K562 (cell line): ENCODE measurements around the gene CBL. TPM values are rescaled to one million over a fixed set of nuclear protein-coding genes. Genes with fewer than 3 reads are reported as not detected.
A peak's percentile ranks its signal among the peaks of the same experiment; 100 is the strongest.

Source experiments
- ATAC-seq: fragments of 200-7000 bp; cut with Tn5 transposase; 3 replicates; pipeline ENCODE4 v1.9.1; 2020; ENCODE audit warnings: moderate library complexity
- BruUV-seq: library from RNA; stranded (reverse); fragments of 400-500 nt; replicated peaks from 2 replicates; lab custom pipeline; 2021; lab: Mats Ljungman, UMichigan
- CTCF ChIA-PET: fragments of 300-600 bp; formaldehyde crosslinking; extraction: SDS; loops from one replicate; lab custom pipeline; 2021; ENCODE audit warnings: low intra/inter-chr PET ratio; lab: Yijun Ruan, JAX
- POLR2A ChIA-PET: fragments of 300-600, 350-650 bp; sonication (Branson Sonifier 250); formaldehyde crosslinking; extraction: SDS; loops from one replicate; lab custom pipeline; 2021; ENCODE audit warnings: antibody characterized with exemption, inconsistent platforms; lab: Yijun Ruan, JAX
- DNase-seq, 4 experiments: peaks; one replicate each; pipeline versions ENCODE4 v3.0.0 to v3.0.0-alpha.2; 2011 to 2018; ENCODE audit warnings: low spot score in 3 of 4, mixed read lengths in 3 of 4; ENCODE audit errors: extremely low read depth in 1 of 4
- FAIRE-seq: peaks from 2 replicates; lab custom pipeline; 2011; peaks lifted over from hg19 to GRCh38; lab: Jason Lieb, UNC
- H2AFZ ChIP-seq: 2 replicates; pipeline ENCODE4 v1.6.0; 2011; ENCODE audit warnings: low read depth, low read length, control low read depth, inconsistent platforms
- H3K27ac ChIP-seq: fragments of 200-600 bp; 3 replicates; pipeline ENCODE4 v1.8.0; 2011; ENCODE audit warnings: low read depth, mild to moderate bottlenecking, control low read depth, inconsistent platforms, low read length, moderate library complexity, mixed read lengths; ENCODE audit errors: extremely low read depth
- H3K27me3 ChIP-seq, 2 experiments: fragments of 300-600 bp in 1 of 2; 2 replicates in 1 of 2; 3 replicates in 1 of 2; pipeline versions ENCODE4 v1.6.0 to v1.8.0; 2011; ENCODE audit warnings: inconsistent platforms in 2 of 2, low read length in 2 of 2, mild to moderate bottlenecking in 1 of 2, mixed read lengths in 1 of 2, moderate library complexity in 1 of 2; ENCODE audit not compliant: control insufficient read depth in 2 of 2, insufficient read depth in 2 of 2
- H3K36me3 ChIP-seq: fragments of 300-600 bp; 3 replicates; pipeline ENCODE4 v1.8.0; 2011; ENCODE audit warnings: mild to moderate bottlenecking, low read length, inconsistent platforms; ENCODE audit not compliant: control insufficient read depth, insufficient read depth
- H3K4me1 ChIP-seq, 2 experiments: fragments of 200-600 bp in 1 of 2; replicated peaks in 1 of 2; 2 replicates in 1 of 2; 3 replicates in 1 of 2; pipeline versions ENCODE4 v1.5.1 to v1.8.0; 2011; ENCODE audit warnings: inconsistent platforms in 2 of 2, low read length in 2 of 2, mild to moderate bottlenecking in 1 of 2, mixed read lengths in 1 of 2, moderate library complexity in 1 of 2; ENCODE audit not compliant: control insufficient read depth in 2 of 2, insufficient read depth in 2 of 2
- H3K4me2 ChIP-seq: 2 replicates; pipeline ENCODE4 v1.6.1; 2011; ENCODE audit warnings: low read length, control low read depth, inconsistent platforms, mixed read lengths; ENCODE audit not compliant: insufficient read depth
- H3K4me3 ChIP-seq: fragments of 200-600 bp; sonication (generic), shearing (Covaris generic); 2 replicates; pipeline ENCODE4 v1.5.1; 2016; ENCODE audit warnings: control low read depth, inconsistent platforms
- H3K79me2 ChIP-seq: fragments of 200-600 bp; 3 replicates; pipeline ENCODE4 v1.8.0; 2011; ENCODE audit warnings: low read length, inconsistent platforms; ENCODE audit not compliant: control insufficient read depth, insufficient read depth
- H3K9ac ChIP-seq, 2 experiments: 2 replicates each; pipeline versions ENCODE4 v1.6.0 to v1.6.1; 2011; ENCODE audit warnings: low read depth in 2 of 2, low read length in 2 of 2, control low read depth in 1 of 2, inconsistent platforms in 1 of 2, mild to moderate bottlenecking in 1 of 2, mixed read lengths in 1 of 2; ENCODE audit not compliant: insufficient read depth in 1 of 2
- H3K9me1 ChIP-seq: one replicate; pipeline ENCODE4 v1.6.0; 2011; ENCODE audit warnings: inconsistent platforms, mild to moderate bottlenecking, low read length, moderate library complexity; ENCODE audit not compliant: control insufficient read depth, insufficient read depth
- H3K9me3 ChIP-seq: replicated peaks from 2 replicates; pipeline ENCODE4 v1.5.1; 2011; ENCODE audit warnings: low read depth, low read length, inconsistent platforms; ENCODE audit not compliant: control insufficient read depth, insufficient read depth
- H4K20me1 ChIP-seq: replicated peaks from 2 replicates; pipeline ENCODE4 v1.6.1; 2011; ENCODE audit warnings: low read length, inconsistent platforms, mixed read lengths; ENCODE audit not compliant: control insufficient read depth, insufficient read depth
- CBX5 ChIP-seq: IDR thresholded peaks from 2 replicates; pipeline ENCODE4 v1.6.1; 2014; ENCODE audit warnings: low read depth, borderline replicate concordance
- DDX20 ChIP-seq: fragments of 450-650 bp; IDR thresholded peaks from 2 replicates; pipeline ENCODE4 v1.6.1; 2016; ENCODE audit warnings: missing genetic modification characterization, low read depth, mild to moderate bottlenecking, missing compliant biosample characterization, moderate library complexity
- DNMT1 ChIP-seq: fragments of 450-650 bp; IDR thresholded peaks from 2 replicates; pipeline ENCODE4 v1.6.1; 2016; ENCODE audit warnings: antibody characterized with exemption, mild to moderate bottlenecking
- EP300 ChIP-seq: IDR thresholded peaks from 2 replicates; pipeline ENCODE4 v1.6.1; 2012; ENCODE audit warnings: low read length, improper control_type of control experiment
- FOXA3 ChIP-seq, 2 experiments: fragments of 450-650 bp in 1 of 2; sonication (generic) in 1 of 2; formaldehyde crosslinking; IDR thresholded peaks in 1 of 2; conservative IDR thresholded peaks in 1 of 2; 2 replicates each; pipeline versions ENCODE4 v1.4.0 to v1.8.0; 2020 to 2022; ENCODE audit warnings: mild to moderate bottlenecking in 2 of 2, missing genetic modification reagents in 1 of 2
- NRF1 ChIP-seq, 2 experiments: fragments of 450-650 bp; IDR thresholded peaks in 1 of 2; conservative IDR thresholded peaks in 1 of 2; 2 replicates each; pipeline ENCODE4 v1.6.1; 2014; ENCODE audit warnings: mild to moderate bottlenecking in 2 of 2
- SOX6 ChIP-seq: fragments of 450-650 bp; IDR thresholded peaks from 2 replicates; pipeline ENCODE4 v1.6.1; 2014; ENCODE audit warnings: mild to moderate bottlenecking
- ZNF124 ChIP-seq: sonication (generic); formaldehyde crosslinking; IDR thresholded peaks from 2 replicates; pipeline ENCODE4 v1.8.1; 2022; ENCODE audit warnings: missing genetic modification reagents
- ZNF695 ChIP-seq: fragments of 450-650 bp; formaldehyde crosslinking; IDR thresholded peaks from 2 replicates; pipeline ENCODE4 v1.4.0; 2020; ENCODE audit warnings: mild to moderate bottlenecking, moderate library complexity
- ZNF696 ChIP-seq: fragments of 250-450 bp; sonication (Bioruptor Pico); conservative IDR thresholded peaks from 2 replicates; pipeline ENCODE4 v1.4.0; 2020; ENCODE audit warnings: mild to moderate bottlenecking, moderate library complexity
- WGBS: fragments of 100-300 bp; shearing (Covaris generic); methylation state at CpG from one replicate; pipeline ENCODE4 v1.1.6; 2016; ENCODE audit warnings: low coverage, mixed read lengths; ENCODE audit not compliant: insufficient coverage; ENCODE audit errors: missing lambda C conversion rate; 5-methylcytosine and 5-hydroxymethylcytosine counted together
- in situ Hi-C: fragments of 300-500 bp; cut with MboI; formaldehyde crosslinking; loops from 4 replicates; pipeline ENCODE4 v1.15.0; 2018; ENCODE audit warnings: inconsistent platforms, mixed read lengths
- intact Hi-C: fragments of 100-400 bp; cut with micrococcal nuclease; formaldehyde crosslinking; loops from 2 replicates; pipeline ENCODE4 v1.14.2; 2022
- polyA plus RNA-seq, 8 experiments: library from polyadenylated mRNA; depleted of rRNA in 4 of 8; stranded (reverse) in 5 of 8; unstranded in 3 of 8; fragments of >200 nt; fragmentation: Nextera tagmentation in 2 of 8; fragmentation: Illumina TruSeq in 1 of 8; extraction: Ambion mirVana in 2 of 8; extraction: Trizol in 1 of 8; gene quantifications; 2 replicates each; pipeline versions ENCODE4 v1.2.1 to v1.2.3, GENCODE V29; 2011 to 2014; ENCODE audit warnings: inconsistent platforms in 1 of 8, missing spikeins in 1 of 8
- total RNA-seq, 7 experiments: library from RNA; depleted of rRNA in 6 of 7; stranded (reverse); fragments of >200 nt in 6 of 7; fragmentation: Illumina TruSeq in 2 of 7; extraction: Trizol in 2 of 7; gene quantifications; 2 replicates each; pipeline versions ENCODE4 v1.2.1 to v1.2.3, GENCODE V29; 2011 to 2021; ENCODE audit warnings: low replicate concordance in 1 of 7
- TF ChIP-seq, protein P1 (sequence below): fragments of 250-450 bp; sonication (Bioruptor Pico); IDR thresholded peaks from 2 replicates; pipeline ENCODE4 v1.4.0; 2020; ENCODE audit warnings: mild to moderate bottlenecking, moderate library complexity
- TF ChIP-seq, protein P2 (sequence below): fragments of 250-450 bp; sonication (Bioruptor Pico); IDR thresholded peaks from 2 replicates; pipeline ENCODE4 v1.5.1; 2021; ENCODE audit warnings: mild to moderate bottlenecking

The CBL gene
- total and polyA plus RNA-seq, 9 of the 15 experiments (the other 6 are each of a cell fraction or from before 2014, with no cell fraction given) = 3.2 to 24.9 (median 9.9) TPM

DNA sequence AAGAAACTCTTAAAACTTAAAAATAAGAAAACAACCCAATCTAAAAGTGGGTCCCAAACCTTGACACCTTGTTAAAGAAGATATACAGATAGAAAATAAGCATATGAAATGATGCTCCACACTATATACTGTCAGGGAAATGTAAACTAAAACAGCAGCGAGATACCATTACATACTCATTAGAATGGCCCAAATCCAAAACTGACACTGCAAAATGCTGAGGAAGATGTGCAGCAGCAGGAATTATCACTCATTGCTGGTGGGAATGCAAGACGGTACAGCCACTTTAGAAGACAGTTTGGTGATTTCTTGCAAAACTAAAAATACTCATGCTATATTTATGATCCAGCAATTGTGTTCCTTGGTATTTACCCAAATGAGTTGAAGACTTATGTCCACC is 123.2 kb downstream of the CBL start:
- H2AFZ ChIP-seq = 0 out of 2 replicates have a peak overlapping the region, but pooled peaks have one; percentile 18
- H3K4me2 ChIP-seq = no peak overlapping the region
- H3K9me3 ChIP-seq = no peaks in the 10 kb centered on the region
- H3K9me1 ChIP-seq = no peaks in the 10 kb centered on the region
- H3K4me3 ChIP-seq = no peak overlapping the region
- no peaks in the 10 kb centered on the region for H3K27me3 ChIP-seq
- ATAC-seq = no peak
- DNase-seq = no peak
- in situ Hi-C loops = no loop called here
- no peaks in the 10 kb centered on the region for H3K36me3 ChIP-seq
- 22% methylated on average over 2 of the region's 2 CpGs for WGBS
- peaks cover 0 to 3% of the 10 kb centered on the region in 2 experiments; a peak in 3 of 5 replicates for H3K4me1 ChIP-seq
- H4K20me1 ChIP-seq = no peaks in the 10 kb centered on the region
- intact Hi-C loops = no loop called here
- ChIA-PET POLR2A (interaction anchor here (0.7 kb wide), 1 partner anchor 39 kb away, joined by 4 read pairs; no protein-coding TSS in a partner anchor), CTCF (no interaction called here)
- TF ChIP-seq, protein P1, sequence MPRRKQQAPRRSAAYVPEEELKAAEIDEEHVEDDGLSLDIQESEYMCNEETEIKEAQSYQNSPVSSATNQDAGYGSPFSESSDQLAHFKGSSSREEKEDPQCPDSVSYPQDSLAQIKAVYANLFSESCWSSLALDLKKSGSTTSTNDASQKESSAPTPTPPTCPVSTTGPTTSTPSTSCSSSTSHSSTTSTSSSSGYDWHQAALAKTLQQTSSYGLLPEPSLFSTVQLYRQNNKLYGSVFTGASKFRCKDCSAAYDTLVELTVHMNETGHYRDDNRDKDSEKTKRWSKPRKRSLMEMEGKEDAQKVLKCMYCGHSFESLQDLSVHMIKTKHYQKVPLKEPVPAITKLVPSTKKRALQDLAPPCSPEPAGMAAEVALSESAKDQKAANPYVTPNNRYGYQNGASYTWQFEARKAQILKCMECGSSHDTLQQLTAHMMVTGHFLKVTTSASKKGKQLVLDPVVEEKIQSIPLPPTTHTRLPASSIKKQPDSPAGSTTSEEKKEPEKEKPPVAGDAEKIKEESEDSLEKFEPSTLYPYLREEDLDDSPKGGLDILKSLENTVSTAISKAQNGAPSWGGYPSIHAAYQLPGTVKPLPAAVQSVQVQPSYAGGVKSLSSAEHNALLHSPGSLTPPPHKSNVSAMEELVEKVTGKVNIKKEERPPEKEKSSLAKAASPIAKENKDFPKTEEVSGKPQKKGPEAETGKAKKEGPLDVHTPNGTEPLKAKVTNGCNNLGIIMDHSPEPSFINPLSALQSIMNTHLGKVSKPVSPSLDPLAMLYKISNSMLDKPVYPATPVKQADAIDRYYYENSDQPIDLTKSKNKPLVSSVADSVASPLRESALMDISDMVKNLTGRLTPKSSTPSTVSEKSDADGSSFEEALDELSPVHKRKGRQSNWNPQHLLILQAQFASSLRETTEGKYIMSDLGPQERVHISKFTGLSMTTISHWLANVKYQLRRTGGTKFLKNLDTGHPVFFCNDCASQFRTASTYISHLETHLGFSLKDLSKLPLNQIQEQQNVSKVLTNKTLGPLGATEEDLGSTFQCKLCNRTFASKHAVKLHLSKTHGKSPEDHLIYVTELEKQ (CRISPR knock-in tag) = no peak
- TF ChIP-seq DNMT1 (no peak), CBX5 (no peak), DDX20 (tag) (no peak), ZNF124 (CRISPR knock-in tag) (no peak), ZNF695 (no peak), ZNF696 (CRISPR knock-in tag) (no peak), EP300 (no peak), SOX6 (no peak), NRF1 (conservative IDR thresholded peaks at IDR 0.05 in 1 of 2, IDR thresholded peaks at IDR 0.05 in 1 of 2) (no peak), FOXA3 (CRISPR knock-in tag; conservative IDR thresholded peaks at IDR 0.05 in 1 of 2, IDR thresholded peaks at IDR 0.05 in 1 of 2) (no peak)
- TF ChIP-seq, protein P2, sequence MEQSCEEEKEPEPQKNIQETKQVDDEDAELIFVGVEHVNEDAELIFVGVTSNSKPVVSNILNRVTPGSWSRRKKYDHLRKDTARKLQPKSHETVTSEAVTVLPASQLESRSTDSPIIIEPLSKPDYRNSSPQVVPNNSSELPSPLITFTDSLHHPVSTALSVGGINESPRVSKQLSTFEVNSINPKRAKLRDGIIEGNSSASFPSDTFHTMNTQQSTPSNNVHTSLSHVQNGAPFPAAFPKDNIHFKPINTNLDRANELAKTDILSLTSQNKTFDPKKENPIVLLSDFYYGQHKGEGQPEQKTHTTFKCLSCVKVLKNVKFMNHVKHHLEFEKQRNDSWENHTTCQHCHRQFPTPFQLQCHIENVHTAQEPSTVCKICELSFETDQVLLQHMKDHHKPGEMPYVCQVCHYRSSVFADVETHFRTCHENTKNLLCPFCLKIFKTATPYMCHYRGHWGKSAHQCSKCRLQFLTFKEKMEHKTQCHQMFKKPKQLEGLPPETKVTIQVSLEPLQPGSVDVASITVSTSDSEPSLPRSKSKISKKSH (CRISPR knock-in tag) = no peak
- no peak overlapping the region for H3K27ac ChIP-seq
- BruUV-seq = no TSS peak
- no peaks in the 10 kb centered on the region for H3K79me2 ChIP-seq
- no peak overlapping the region for H3K9ac ChIP-seq
- FAIRE-seq = no peak
